Spleen (tissue), 11 donors: ENCODE results near the gene ANKRD31. TPM values are rescaled to one million over a fixed set of nuclear protein-coding genes. Genes with fewer than 3 reads are reported as not detected.
"Not testable (repeated sequence)": the region's sequence is repeated elsewhere in the genome, so short reads cannot be mapped to it uniquely, and the experiment has no call there.

Experiments used
- DNase-seq: peaks from one replicate; pipeline ENCODE4 v3.0.0-alpha.2; 2020
- H3K27ac ChIP-seq, 8 donors: fragments of 200-600 bp; sonication (generic) in 7 of 8; 1 replicate in 4 of 8; 2 replicates in 4 of 8; pipeline versions ENCODE4 v1.5.0 to v1.8.0; 2016 to 2021; ENCODE audit warnings: inconsistent platforms in 4 of 8, mild to moderate bottlenecking in 4 of 8, moderate library complexity in 1 of 8
- H3K27me3 ChIP-seq, 7 donors: fragments of 200-600 bp; sonication (generic) in 6 of 7; replicated peaks in 1 of 7; 1 replicate in 4 of 7; 2 replicates in 3 of 7; pipeline versions ENCODE4 v1.5.0 to v1.8.0; 2016 to 2021; ENCODE audit warnings: inconsistent platforms in 3 of 7, mild to moderate bottlenecking in 1 of 7
- H3K36me3 ChIP-seq, 6 donors: fragments of 200-600 bp; sonication (generic) in 5 of 6; 1 replicate in 4 of 6; 2 replicates in 2 of 6; pipeline versions ENCODE4 v1.5.0 to v1.8.0; 2016 to 2021; ENCODE audit warnings: inconsistent platforms in 2 of 6
- H3K4me1 ChIP-seq, 6 donors: fragments of 200-600 bp; sonication (generic) in 5 of 6; 1 replicate in 3 of 6; 2 replicates in 3 of 6; pipeline versions ENCODE4 v1.5.0 to v1.8.0; 2016 to 2021; ENCODE audit warnings: inconsistent platforms in 3 of 6
- H3K4me3 ChIP-seq, 8 donors: fragments of 200-600 bp; sonication (generic) in 7 of 8; 1 replicate in 4 of 8; 2 replicates in 4 of 8; pipeline versions ENCODE4 v1.5.0 to v1.8.0; 2016 to 2021; ENCODE audit warnings: inconsistent platforms in 4 of 8, mild to moderate bottlenecking in 4 of 8, moderate library complexity in 2 of 8
- H3K9me3 ChIP-seq, 8 donors: fragments of 200-600 bp; sonication (generic) in 7 of 8; 1 replicate in 4 of 8; 2 replicates in 4 of 8; pipeline versions ENCODE4 v1.5.0 to v1.8.0; 2016 to 2021; ENCODE audit warnings: inconsistent platforms in 4 of 8
- POLR2A ChIP-seq, 3 donors: fragments of 450-650 bp; IDR thresholded peaks; one replicate each; pipeline ENCODE4 v1.5.1; 2017; ENCODE audit warnings: antibody characterized with exemption in 3 of 3, mild to moderate bottlenecking in 1 of 3
- POLR2AphosphoS5 ChIP-seq, 3 donors: sonication (generic); formaldehyde crosslinking; IDR thresholded peaks; one replicate each; pipeline ENCODE4 v1.5.1; 2017; ENCODE audit warnings: antibody characterized with exemption in 3 of 3
- WGBS, 5 donors: extraction: QIAGEN DNeasy Blood & Tissue Kit in 3 of 5; methylation state at CpG; one replicate each; pipeline versions ENCODE4 v1.1.5 to v1.1.7; 2013 to 2018; 5-methylcytosine and 5-hydroxymethylcytosine counted together
- intact Hi-C: fragments of 100-400 bp; cut with DNase I; formaldehyde crosslinking; loops from one replicate; pipeline ENCODE4 v1.15.0; 2023; ENCODE audit warnings: low total_unique reads
- polyA plus RNA-seq, 3 donors: library from polyadenylated mRNA; stranded (reverse); fragments of 200-250 nt; gene quantifications; one replicate each; pipeline ENCODE4 v1.2.1, GENCODE V29; 2013
- total RNA-seq, 7 donors: library from RNA; depleted of rRNA in 3 of 7; stranded (reverse); fragments of >200 nt in 3 of 7; fragmentation: NEBNext Ultra II Directional in 4 of 7; extraction: Animal tissue kit (Norgen Biotek cat#: 25700) in 4 of 7; gene quantifications; one replicate each; pipeline versions ENCODE4 v1.1.0 to v1.2.1, GENCODE V29; 2016 to 2021
- TF ChIP-seq, protein P1 (sequence below), 11 experiments: fragments of 200-600 bp in 7 of 11; fragments of 450-650 bp in 4 of 11; sonication (generic) in 4 of 11; IDR thresholded peaks in 8 of 11; conservative IDR thresholded peaks in 3 of 11; 1 replicate in 7 of 11; 2 replicates in 4 of 11; pipeline versions ENCODE4 v1.4.0 to v1.8.0; 2016 to 2021; ENCODE audit warnings: antibody characterized with exemption in 11 of 11, inconsistent platforms in 4 of 11, mild to moderate bottlenecking in 1 of 11
- donor health status: healthy with polysubstance abuse.
- donor health status: DM: no; HTN: no; CAD: no; lungs with moderate emphysema.
- donor health status: DM: no; HTN: no; CAD: no.
- donor health status: Bipolar disorder and iron deficiency.
- donor health status: healthy.
- donor health status: DM: no; HTN: no; CAD: no.
- donor health status: DM: yes; HTN: yes; CAD: no.

Gene ANKRD31
- total and polyA plus RNA-seq, 10 donors = 0.03 to 0.51 (median 0.22) TPM

GRCh38 chr5:75091597-75091996 lies 145.1 kb downstream of the ANKRD31 start:
- no peaks in the 10 kb centered on the region for H3K4me1 ChIP-seq
- intact Hi-C loops = no loop called here
- DNase-seq = no peak
- H3K9me3 ChIP-seq = peaks cover 0 to 1% (median 0%) of the 10 kb centered on the region in 8 donors
- no peaks in the 10 kb centered on the region for H3K27me3 ChIP-seq
- TF ChIP-seq POLR2A (IDR thresholded peaks at IDR 0.05) = no peak
- no peak for TF ChIP-seq POLR2AphosphoS5 (IDR thresholded peaks at IDR 0.05)
- TF ChIP-seq, protein P1, sequence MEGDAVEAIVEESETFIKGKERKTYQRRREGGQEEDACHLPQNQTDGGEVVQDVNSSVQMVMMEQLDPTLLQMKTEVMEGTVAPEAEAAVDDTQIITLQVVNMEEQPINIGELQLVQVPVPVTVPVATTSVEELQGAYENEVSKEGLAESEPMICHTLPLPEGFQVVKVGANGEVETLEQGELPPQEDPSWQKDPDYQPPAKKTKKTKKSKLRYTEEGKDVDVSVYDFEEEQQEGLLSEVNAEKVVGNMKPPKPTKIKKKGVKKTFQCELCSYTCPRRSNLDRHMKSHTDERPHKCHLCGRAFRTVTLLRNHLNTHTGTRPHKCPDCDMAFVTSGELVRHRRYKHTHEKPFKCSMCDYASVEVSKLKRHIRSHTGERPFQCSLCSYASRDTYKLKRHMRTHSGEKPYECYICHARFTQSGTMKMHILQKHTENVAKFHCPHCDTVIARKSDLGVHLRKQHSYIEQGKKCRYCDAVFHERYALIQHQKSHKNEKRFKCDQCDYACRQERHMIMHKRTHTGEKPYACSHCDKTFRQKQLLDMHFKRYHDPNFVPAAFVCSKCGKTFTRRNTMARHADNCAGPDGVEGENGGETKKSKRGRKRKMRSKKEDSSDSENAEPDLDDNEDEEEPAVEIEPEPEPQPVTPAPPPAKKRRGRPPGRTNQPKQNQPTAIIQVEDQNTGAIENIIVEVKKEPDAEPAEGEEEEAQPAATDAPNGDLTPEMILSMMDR (IDR thresholded peaks at IDR 0.05 in 8 of 11, conservative IDR thresholded peaks at IDR 0.05 in 3 of 11) = no peak
- H3K27ac ChIP-seq = no peak overlapping the region
- no peaks in the 10 kb centered on the region for H3K36me3 ChIP-seq
- no peak overlapping the region for H3K4me3 ChIP-seq
- 84 to 92% (median 91%) methylated on average over 3 of the region's 3 CpGs for whole genome bisulfite sequencing, 5 donors

DNA sequence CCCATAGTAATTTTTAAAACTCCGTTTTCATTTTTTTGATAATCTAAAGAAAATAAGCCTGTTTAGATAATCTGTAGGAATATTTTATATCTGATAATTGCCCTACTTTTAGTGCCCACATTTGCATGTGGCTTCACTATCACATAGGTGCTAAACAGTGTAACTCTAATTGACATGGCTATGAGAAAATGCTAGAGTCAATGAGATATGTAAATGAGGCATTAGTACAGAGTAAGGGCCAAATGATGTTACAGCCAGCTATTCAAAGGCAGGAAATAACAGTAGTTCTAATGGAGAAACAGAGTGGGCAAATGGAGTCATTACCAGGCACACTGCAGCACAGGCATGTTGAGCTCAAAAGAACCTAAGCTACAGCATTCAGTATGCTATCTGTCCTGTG lies 147.0 kb downstream of the ANKRD31 start:
- intact Hi-C loops = no loop called here
- TF ChIP-seq POLR2AphosphoS5 (IDR thresholded peaks at IDR 0.05) = no peak
- no peak for TF ChIP-seq POLR2A (IDR thresholded peaks at IDR 0.05)
- TF ChIP-seq, protein P1 (IDR thresholded peaks at IDR 0.05 in 8 of 11, conservative IDR thresholded peaks at IDR 0.05 in 3 of 11) = no peak

DNA sequence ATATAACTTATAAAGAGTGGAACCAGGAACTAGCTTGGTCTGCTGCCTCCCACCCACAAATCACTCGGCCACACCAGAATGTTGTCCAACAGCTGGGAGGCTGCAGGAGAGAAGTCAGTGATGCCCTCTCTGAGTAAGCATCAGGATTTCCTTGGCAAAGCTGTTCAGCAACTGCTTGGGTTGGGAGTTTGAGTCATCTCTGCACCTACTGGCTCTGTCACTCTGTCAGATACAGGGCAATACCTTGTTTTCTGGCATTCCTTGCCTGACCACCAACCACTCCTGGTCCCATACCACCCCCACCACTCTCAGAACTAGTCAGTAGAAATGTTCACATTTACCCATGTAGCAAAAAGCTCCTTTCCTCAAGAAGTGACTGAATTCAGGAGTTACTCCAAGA lies 147.5 kb downstream of the ANKRD31 start:
- no peaks in the 10 kb centered on the region for H3K4me1 ChIP-seq
- no peaks in the 10 kb centered on the region for H3K27me3 ChIP-seq
- no peak for DNase-seq
- no peak overlapping the region for H3K27ac ChIP-seq
- 72 to 86% (median 82%) methylated on average over 1 of the region's 1 CpG for WGBS, 5 donors
- intact Hi-C loops = no loop called here
- H3K36me3 ChIP-seq = no peaks in the 10 kb centered on the region
- TF ChIP-seq POLR2A (IDR thresholded peaks at IDR 0.05) = no peak
- H3K4me3 ChIP-seq = no peak overlapping the region
- H3K9me3 ChIP-seq = no peaks in the 10 kb centered on the region

More for the DNA sequence above, 147.0 kb downstream of the ANKRD31 start:
- no peaks in the 10 kb centered on the region for H3K9me3 ChIP-seq
- no peak overlapping the region for H3K4me3 ChIP-seq
- WGBS, 5 donors = 82 to 95% (median 90%) methylated on average over 1 of the region's 1 CpG
- H3K27ac ChIP-seq = no peak overlapping the region
- DNase-seq = no peak
- H3K27me3 ChIP-seq = no peaks in the 10 kb centered on the region
- H3K36me3 ChIP-seq = no peaks in the 10 kb centered on the region
- no peaks in the 10 kb centered on the region for H3K4me1 ChIP-seq

DNA sequence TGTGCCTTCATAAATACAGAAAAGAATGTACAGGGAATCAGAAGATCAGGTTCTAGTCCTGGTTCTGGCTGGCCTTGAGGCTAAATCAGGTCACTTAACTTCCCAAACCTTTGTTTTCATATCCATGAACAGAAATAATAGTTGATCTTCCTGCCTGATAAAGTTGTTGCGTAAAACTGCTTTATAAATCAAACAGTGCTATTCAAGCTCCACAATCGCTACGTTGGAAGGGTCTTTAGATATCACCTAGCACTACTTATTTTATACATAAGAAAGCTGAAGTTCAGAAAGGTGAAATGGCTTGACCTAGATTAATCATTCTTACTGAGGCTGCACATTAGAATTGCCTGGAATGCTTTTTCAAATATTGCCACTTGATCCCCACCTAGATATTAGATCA lies 148.0 kb downstream of the ANKRD31 start:
- Histone ChIP-seq H3K4me3 (no peak overlapping the region), H3K9me3 (no peaks in the 10 kb centered on the region), H3K27ac (no peak overlapping the region), H3K27me3 (no peaks in the 10 kb centered on the region), H3K4me1 (no peaks in the 10 kb centered on the region), H3K36me3 (no peaks in the 10 kb centered on the region)
- DNase-seq = no peak
- intact Hi-C loops = no loop called here
- TF ChIP-seq, protein P1 (IDR thresholded peaks at IDR 0.05 in 8 of 11, conservative IDR thresholded peaks at IDR 0.05 in 3 of 11) = no peak
- TF ChIP-seq POLR2A (IDR thresholded peaks at IDR 0.05) = no peak
- TF ChIP-seq POLR2AphosphoS5 (IDR thresholded peaks at IDR 0.05) = no peak
- 77 to 95% (median 86%) methylated on average over 3 of the region's 3 CpGs for WGBS, 5 donors

GRCh38 chr5:75081510-75081909 lies 155.2 kb downstream of the ANKRD31 start:
- intact Hi-C loops = no loop called here
- TF ChIP-seq POLR2AphosphoS5 (IDR thresholded peaks at IDR 0.05) = no peak
- TF ChIP-seq, protein P1 (IDR thresholded peaks at IDR 0.05 in 8 of 11, conservative IDR thresholded peaks at IDR 0.05 in 3 of 11) = no peak
- TF ChIP-seq POLR2A (IDR thresholded peaks at IDR 0.05) = no peak
- Histone ChIP-seq H3K9me3 (no peaks in the 10 kb centered on the region), H3K27me3 (no peaks in the 10 kb centered on the region), H3K4me3 (no peak overlapping the region), H3K36me3 (no peaks in the 10 kb centered on the region), H3K27ac (no peak overlapping the region), H3K4me1 (no peaks in the 10 kb centered on the region)
- DNase-seq = no peak
- 83 to 94% (median 90%) methylated on average over 2 of the region's 2 CpGs for WGBS, 5 donors

GRCh38 chr5:75079346-75079745 lies 157.3 kb downstream of the ANKRD31 start:
- intact Hi-C loops, DNase-seq, H3K36me3 ChIP-seq, H3K27me3 ChIP-seq, H3K9me3 ChIP-seq, H3K4me3 ChIP-seq, H3K27ac ChIP-seq, H3K4me1 ChIP-seq: not testable (repeated sequence)
- WGBS, 5 donors = 90 to 95% (median 92%) methylated on average over 3 of the region's 3 CpGs
